Measurements from ENCODE around the gene STAP2.
"Not testable (repeated sequence)": the region's sequence is repeated elsewhere in the genome, so short reads cannot be mapped to it uniquely, and the experiment has no call there.

STAP2 gene

DNA sequence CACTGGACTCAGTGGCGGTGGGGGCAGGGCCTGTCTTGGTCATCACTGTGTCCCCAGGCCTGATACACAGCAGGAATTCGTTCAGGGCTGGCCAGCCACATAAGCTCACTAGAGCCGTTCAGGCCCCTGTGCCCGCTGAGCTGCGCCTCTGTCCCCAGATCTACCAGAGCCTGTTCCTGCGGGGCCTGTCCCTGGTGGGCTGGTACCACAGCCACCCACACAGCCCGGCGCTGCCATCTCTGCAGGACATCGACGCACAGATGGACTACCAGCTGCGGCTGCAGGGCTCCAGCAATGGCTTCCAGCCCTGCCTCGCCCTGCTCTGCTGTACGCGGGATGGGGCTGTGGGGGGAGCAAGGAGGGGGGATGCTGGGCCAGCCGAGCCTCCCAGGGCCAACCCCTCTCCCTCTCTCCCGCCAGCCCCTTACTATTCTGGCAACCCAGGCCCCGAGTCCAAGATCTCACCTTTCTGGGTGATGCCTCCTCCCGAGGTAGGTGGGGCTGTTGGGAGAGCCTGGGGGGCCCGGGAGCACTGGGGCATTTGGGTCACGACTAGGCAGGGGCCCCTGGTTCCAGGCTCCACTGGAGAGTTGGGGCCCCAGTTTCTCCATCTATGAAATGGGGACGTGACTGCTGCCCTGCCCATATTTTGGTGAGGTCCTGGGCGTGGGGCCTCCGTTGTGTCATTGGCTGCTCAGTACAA, 18.6 kb upstream of the STAP2 start:
- DNase-seq: no peak

GRCh38 chr19:4354897-4355296, 16.3 kb upstream of the STAP2 start:
- DNase-seq: no peak

DNA sequence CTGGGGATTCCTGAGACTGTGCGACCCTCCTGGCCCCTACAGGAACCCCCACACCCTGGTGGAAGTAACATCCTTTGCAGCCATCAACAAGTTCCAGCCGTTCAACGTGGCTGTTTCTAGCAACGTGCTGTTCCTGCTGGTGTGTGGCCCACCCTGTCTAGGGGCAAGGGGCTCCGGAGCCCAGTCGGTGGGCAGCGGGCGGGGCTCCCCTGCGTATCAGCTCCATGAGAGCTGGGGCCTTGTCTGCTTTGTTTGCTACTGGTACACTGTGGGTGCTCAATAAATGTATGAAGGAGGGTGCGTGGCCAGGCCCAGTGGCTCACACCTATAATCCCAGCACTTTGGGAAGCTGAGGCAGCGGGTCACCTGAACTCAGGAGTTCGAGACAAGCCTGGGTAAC, 15.7 kb upstream of the STAP2 start:
- DNase-seq: no peak

DNA sequence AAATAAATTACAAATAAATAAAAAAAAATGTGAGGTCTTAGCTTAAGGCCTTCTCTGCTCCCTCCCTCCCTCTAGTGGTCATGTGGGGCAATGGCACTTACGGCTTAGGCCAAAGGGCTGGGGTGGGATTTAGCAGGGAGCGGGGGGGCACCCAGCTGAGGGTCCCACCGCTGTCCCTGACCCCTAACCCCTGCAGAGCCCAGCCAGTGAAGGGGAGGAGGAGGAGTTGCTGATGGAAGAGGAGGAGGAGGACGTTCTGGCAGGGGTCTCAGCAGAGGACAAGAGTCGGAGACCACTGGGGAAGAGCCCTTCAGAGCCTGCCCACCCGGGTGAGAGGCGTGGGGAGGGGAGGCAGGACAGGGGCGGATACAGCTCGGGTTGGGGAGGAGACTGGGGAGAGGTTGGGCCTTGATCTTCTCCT, 14.1 kb upstream of the STAP2 start:
- peak; percentile 70 for DNase-seq

- DNase-seq: no peak
Measured at GRCh38 chr19:4350726-4351125, 12.1 kb upstream of the STAP2 start.

- no peak for DNase-seq
Measured at GRCh38 chr19:4350111-4350510, 11.5 kb upstream of the STAP2 start.

GRCh38 chr19:4349225-4349624, 10.6 kb upstream of the STAP2 start:
- DNase-seq: not testable (repeated sequence)

GRCh38 chr19:4347521-4347920, 8.9 kb upstream of the STAP2 start:
- DNase-seq: no peak

- no peak for DNase-seq
Measured at GRCh38 chr19:4346020-4346383, 7.4 kb upstream of the STAP2 start.

- DNase-seq: no peak
Measured at GRCh38 chr19:4345342-4346019, 6.9 kb upstream of the STAP2 start.

GRCh38 chr19:4343370-4344307, 5.0 kb upstream of the STAP2 start, which contains the start of gene MPND:
Gene MPND, plus strand, starts transcription at chr19:4343562. Its CDS starts 32 bp downstream, at chr19:4343594.
- peak; percentile 96 for DNase-seq

DNA sequence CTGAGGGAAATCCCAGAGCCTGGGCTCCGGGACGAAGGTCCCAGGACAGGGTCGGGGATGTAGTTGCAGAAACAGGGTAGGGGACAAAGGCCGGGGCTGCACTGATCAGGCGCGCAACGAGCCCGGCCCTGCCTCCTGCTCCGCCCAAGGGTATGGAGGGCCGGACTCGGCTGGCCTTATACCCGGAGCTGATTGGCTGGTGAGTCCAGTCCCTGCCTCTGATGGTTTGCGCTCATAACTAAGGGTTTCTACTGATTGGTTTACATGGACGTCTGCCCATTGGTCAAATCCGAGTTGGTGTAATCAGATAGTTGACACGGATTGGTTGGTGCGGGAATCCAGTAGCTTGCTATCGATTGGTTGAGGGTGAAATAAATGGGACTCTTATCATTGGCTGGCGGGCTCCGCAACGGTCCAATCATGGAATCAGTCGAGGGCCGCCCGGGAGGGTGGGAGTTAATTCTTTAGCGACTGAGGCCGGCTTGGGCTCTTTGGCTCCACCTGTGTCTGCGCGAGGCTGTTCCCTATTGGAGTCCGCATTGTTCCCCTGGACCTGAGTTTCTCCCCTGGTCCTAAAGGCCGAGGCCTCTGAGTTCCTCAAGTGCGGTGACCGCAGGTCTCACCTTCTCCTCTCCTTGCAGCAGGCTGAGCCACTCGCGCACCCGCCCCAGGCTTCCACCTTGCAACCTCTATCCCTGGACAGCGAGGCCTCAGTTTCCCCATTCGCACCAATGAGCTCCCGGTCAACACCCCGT, 4.2 kb upstream of the STAP2 start:
- peak; percentile 98 for DNase-seq

- no peak for DNase-seq
Measured at GRCh38 chr19:4342314-4342614, 3.6 kb upstream of the STAP2 start.

GRCh38 chr19:4337906-4338440, 654 bp downstream of the STAP2 start:
- no peak for DNase-seq

DNA sequence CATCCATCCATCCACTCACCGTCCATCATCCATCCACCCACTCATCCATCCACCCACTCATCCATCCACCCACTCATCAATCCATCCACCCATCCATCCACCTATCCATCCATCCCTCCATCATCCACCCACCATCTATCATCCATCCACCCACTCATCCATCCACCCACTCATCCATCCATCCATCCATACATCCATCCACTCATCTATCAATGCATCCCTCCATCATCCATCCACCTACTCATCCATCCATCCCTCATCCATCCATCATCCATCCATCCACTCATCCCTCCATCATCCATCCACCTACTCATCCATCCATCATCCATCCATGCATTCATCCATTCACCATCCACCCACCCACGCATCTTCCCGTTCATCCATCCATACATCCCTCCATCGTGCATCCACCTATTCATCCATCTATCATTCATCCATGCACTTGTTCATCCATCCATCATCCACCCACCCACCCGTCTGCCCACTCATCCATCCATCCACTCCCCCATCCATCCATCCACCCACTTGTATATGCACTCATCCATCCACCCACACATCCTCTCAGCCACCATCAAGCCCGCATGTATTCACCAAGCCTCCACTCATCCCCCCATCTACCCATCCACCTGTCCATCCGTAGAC, 3.6 kb downstream of the STAP2 start:
- DNase-seq: no peak

GRCh38 chr19:4329858-4330257, 8.8 kb downstream of the STAP2 start:
- no peak for DNase-seq

DNA sequence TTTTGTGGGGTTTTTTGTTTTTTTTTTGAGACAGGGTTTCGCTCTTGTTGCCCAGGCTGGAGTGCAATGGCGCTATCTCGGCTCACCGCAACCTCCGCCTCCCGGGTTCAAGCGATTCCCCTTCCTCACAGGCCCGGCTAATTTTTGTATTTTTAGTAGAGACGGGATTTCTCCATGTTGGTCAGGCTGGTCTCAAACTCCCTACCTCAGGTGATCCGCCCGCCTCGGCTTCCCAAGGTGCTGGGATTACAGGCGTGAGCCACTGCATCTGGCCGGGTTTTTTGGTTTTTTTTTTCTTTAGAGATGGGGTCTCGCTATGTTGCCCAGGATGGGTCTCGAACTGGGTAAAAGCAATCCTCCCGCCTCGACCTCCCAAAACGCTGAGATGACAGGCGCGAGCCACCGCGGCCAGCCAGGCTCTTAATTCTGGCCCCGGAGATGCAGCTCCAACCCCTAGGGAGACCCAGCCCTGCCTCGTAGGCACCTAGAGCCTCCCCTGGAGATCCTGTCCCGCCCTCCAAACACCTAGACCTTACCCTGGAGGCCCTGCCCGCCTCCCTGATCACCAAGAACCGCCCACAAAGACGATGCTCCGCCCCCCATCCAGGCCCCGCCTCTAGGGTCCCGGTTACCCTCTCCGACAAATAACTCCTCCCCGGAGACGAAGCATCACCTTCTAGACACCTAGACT, 9.5 kb downstream of the STAP2 start:
- DNase-seq: peak; percentile 66

- DNase-seq: peak; percentile 97
Measured at GRCh38 chr19:4328243-4328990, 10.2 kb downstream of the STAP2 start.

DNA sequence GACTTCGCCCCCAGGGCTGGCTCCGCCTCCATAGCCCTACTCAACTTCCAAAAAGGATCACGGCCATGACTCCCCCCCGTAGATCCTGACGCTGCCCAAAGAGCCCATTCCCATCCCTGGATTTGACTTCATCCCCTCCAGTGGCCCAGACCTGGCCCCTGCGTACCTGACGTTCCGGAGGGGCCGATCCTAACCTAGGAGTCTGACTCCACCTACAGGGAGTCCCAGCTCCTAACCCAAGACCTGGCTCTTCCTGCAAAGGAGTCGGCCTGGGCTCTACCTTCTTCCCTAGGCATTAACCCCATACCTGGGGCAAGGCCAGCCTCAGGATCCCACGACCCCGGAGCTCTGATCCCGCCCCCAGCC, 10.8 kb downstream of the STAP2 start:
- DNase-seq: no peak

DNA sequence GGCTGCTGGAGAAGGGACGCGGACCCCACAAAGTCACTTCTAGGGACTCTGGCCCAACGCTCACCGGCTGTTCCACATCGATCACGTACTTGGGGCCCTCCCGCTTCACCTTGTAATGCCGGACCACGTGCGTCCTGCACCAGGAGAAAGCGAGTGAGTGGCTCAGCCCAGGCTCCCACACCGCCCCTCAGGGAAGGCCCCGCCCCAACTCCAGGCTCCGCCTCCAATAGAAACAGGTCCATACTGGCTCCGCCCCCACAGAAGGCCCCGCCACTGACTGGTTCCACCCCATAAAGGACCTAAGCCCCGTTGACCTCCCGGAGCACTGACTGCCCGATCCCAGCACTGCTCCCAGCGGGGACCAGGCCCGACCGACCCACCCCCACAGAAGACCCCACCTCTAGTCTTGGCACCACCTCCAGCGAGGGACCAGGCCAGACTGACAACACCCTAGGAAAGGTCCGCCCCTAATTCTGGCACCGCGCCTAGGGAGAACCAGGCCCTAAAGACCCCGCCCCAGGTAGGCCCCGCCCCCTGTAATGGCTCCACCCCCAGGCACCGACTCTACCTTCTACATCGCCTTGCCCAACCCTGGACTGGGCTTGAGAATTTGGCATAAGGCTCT, 11.3 kb downstream of the STAP2 start:
- DNase-seq: peak; percentile 76
